Stimulated activated CD4-positive, alpha-beta T cell treated with anti-CD3 and anti-CD28 coated beads, Interleukin-12 subunit alpha, Interleukin-12 subunit beta, amount 100 ng/mL, for 48 hours (primary cell): ENCODE results near the gene PIK3R6.

ENCODE experiments used
- DNase-seq, 3 donors: peaks; one replicate each; pipeline ENCODE4 v3.0.0-alpha.2; 2020; ENCODE audit warnings: low read depth in 2 of 3, low spot score in 1 of 3

Gene PIK3R6

DNA sequence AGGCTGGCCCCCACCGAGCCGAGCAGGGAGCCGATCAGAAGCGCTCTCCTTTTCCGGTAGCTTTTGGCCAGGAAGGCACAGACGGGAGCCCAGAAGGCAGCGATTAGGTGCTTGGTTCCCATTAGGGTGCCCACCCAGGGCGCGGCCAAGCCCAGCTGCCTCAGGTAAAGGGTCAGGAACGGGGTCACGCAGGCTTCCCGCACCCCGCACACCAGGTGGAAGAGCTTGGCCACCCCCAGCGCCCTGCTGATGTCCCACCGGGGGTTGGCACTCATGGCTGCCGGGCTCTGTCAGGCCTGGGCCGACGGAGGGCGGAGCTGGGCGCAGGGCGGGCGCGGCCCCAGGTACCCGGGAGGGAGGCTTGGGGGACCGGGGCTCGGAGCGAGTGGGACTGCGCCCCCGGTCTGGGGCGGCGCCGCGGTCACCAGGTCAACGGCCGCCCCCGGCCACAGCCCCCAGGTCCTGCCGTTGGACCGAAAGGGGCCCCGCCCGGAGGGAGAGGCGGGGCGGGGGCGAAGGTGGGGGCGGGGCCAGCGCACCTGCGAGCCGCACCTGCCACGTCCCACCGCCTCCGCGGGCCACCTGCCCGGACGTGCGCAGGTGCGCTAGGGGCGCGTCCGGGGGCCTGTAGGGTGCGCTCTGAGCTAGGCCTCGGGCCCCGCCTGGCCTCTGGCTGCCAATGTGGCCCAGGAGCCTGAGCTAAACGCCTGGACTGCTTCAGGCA is 68.5 kb downstream of the PIK3R6 start, which contains the start of gene MFSD6L:
Gene MFSD6L (minus strand): TSS at position 520 of the 724 bp plus-strand sequence. CDS start 245 bp downstream, at position 275.
- no peak for DNase-seq

DNA sequence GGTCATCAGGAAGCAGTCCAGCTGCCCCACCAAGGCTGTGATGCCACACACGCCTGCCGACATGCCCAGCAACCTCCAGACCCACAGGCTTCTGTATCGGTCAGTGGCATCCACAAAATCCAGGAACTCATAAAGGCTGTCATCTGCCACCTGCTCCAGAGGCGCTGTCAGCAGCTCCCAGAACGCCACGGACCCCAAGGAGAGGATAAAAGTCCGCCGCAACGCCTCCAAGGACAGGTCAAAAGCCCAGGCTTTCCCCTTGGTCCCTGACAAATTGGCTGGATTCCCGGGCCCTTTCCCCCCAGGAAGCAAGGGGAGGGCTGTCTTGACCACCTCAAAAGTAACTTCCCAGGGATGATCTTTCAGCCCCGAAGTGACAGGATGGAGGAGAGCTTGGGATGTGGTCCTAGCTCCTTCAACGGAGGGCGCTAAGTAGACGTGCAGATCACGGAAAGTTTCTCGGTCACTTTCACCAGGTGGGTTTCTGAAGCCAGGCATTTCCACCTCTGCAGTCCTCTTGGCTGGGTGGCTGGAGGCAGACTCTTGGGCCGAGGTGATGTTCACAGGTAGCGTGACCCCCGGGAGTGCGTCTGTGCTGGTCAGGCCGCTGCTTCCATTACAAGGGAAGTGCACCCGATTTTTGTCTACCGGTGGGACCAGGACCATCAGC is 69.2 kb downstream of the PIK3R6 start:
- DNase-seq = no peak

GRCh38 chr17:8797621-8798175 is 69.8 kb downstream of the PIK3R6 start:
- no peak for DNase-seq

DNA sequence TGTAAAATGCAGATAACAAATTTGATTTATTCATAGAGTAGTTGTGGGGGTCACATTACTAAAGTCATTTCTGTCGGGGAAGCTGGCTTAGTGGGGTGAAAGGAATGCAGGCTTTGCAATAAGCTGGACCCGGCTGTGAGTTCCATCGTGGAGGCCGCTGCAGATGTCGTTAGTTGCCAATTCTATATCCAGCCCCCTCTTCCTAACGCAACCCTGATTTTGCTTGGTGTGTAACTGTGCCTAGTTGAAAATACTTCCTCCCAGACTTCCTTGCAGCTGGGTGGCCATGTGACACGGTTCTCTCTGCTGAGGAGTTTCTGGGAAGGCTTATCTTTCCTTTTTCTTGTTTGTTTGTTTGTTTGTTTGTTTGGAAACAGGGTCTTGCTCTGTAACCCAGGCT is 72.8 kb downstream of the PIK3R6 start:
- no peak for DNase-seq

- no peak for DNase-seq
These were observed 73.8 kb downstream of the PIK3R6 start for GRCh38 chr17:8793649-8794048.

GRCh38 chr17:8792646-8793045 is 74.8 kb downstream of the PIK3R6 start:
- no peak for DNase-seq

GRCh38 chr17:8791910-8792270 is 75.6 kb downstream of the PIK3R6 start:
- DNase-seq = no peak

GRCh38 chr17:8791248-8791909 is 76.1 kb downstream of the PIK3R6 start:
- DNase-seq = no peak

- DNase-seq = no peak
These were observed 77.7 kb downstream of the PIK3R6 start for GRCh38 chr17:8789743-8790142.

GRCh38 chr17:8788998-8789397 is 78.5 kb downstream of the PIK3R6 start:
- DNase-seq = no peak

DNA sequence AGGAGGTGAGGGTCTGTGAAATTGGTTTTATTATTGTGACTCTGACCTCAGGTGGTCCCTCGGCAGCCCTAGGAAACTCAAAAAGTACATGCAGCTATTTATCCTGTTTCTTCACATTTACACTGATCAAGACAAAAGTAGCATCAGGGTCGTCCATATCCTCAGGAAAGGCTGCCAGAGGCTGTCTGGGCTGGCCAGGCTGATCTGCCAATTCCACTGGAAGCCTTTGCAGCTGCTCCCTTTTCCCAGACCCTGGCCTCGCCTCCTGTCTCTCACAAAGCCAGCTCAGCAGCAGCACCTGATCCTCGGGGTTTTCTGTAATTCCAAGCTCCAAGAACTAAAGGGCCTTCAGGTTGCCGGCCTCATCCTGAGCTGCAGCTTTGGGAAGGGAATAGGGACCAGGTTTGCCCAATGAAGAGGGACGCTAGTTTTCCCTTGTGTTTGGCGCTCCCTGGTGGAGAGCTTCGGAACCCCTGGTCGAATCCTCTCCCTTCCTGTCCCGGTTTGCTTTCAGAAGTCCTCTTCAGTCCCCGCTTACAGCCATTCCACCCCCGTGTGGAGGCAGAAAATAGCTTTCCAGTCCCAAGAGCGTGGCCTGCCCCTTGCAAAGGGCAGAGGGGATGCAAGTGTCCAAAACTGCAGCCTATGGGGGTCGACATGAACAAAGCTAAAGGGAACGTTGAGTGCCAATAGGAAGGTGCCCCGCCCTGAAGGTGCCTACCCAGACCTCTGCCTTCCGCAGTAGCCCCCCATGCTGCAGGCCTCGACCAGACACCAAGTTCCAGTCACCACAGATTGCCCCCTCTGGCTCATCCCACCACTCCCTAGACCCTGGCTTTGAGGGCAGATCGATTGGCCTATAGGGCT is 81.7 kb downstream of the PIK3R6 start:
- peak; percentile 41 to 75 (median 58) for DNase-seq

DNA sequence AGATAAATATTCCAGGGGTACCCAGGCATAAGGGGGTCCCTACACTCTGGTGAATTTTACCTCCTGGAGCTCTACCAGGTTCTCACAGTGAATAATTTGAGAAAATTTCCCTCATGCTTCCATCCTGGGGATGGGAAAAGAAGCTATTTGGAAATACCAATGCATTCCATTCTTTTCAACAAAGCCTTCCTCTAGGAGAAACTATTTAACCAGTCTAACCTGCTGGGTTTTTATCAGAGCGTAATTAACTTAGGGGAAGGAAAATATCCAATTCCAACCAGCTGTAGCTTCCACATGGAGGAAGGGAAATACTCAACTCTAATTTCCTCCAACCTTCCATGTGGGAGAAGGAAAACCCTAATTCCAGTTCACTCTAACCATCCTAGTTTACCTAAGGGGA is 85.3 kb downstream of the PIK3R6 start:
- DNase-seq = no peak

GRCh38 chr17:8781776-8782175 is 85.7 kb downstream of the PIK3R6 start:
- no peak for DNase-seq

- DNase-seq = no peak
These were observed 90.6 kb downstream of the PIK3R6 start for GRCh38 chr17:8776881-8777280.

- DNase-seq = no peak
These were observed 91.2 kb downstream of the PIK3R6 start for GRCh38 chr17:8776248-8776647.

DNA sequence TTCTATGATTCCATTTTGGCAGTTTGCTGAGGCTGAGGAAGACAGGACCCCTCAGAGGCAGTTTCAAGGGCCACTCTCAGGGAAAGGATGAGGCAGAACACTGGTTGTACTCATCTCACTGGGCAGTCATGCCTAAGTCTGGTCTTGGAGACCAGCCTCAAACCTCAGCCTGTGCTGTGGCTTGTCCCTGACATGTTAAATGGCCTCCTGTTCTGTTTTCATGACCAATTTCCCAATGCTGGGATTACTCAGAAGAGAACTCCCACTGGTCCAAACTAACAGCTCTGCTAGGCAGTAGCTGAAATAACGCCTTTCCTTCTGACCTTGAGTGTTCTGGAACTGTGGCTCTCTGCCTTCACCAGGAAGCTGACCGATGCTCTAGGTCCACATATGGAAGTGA is 100.7 kb downstream of the PIK3R6 start:
- no peak for DNase-seq

GRCh38 chr17:8762012-8762411 is 105.5 kb downstream of the PIK3R6 start:
- no peak for DNase-seq

GRCh38 chr17:8758137-8758596 is 109.3 kb downstream of the PIK3R6 start, which contains the start of gene SPDYE4:
TSS of gene SPDYE4 (minus strand) at chr17:8758546. CDS start at chr17:8758382, 164 bp downstream.
- DNase-seq = no peak

DNA sequence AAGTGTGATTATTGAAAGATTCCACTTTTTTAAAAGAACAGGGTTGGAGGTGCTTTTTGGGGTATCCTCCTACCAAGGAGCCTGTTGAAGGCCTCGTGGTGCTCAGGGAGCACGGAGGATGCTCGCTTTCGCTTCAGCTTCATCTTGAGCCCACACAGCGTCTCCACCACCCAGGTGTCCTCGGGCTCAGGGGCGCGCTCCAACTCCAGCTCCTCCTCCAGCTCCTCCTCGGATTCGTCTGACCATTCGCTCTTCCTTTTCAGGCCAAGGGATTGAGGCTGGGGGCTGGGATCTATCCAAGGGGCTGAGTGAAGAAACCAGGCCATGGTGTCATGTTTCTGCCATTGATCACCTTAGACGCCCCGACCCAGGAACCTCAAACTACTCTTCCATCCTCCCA is 110.3 kb downstream of the PIK3R6 start:
- DNase-seq = no peak

DNA sequence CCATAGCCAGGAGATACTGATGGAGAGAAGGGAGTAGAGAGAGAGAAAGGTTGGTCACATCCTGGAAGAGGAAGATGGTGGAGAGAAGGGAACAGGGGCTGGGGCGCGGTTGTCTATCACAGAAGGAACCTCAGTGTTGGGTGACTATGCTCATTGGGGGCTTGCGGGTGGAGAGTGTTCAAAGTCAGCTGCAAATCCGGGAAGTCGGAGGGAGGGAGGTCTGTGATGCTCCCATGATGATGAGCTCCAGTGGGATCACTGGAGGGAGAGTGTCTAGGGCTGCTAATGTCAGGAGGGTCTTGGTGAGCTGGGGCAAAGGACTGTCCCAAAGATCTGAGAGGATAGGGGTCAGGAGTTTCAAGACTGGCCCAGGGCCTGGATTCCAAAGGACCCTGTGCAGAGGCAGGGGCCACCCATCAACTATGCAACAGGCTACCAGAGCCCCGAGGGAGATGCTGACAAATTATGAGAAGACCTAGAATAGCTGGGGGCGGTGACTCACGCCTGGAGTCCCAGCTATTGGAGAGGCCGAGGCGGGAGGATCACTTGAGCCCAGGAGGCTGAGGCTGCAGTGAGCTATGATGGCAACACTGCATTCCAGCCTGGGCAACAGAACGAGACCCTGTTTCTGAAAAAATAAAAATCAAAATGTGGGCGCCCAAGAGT is 111.8 kb downstream of the PIK3R6 start:
- DNase-seq = no peak
